Neural cell (in vitro differentiated cells): ENCODE data around the gene LRRC55. TPM values are rescaled to one million over a fixed set of nuclear protein-coding genes. Genes with fewer than 3 reads are reported as not detected.

Experiments
- H2AFZ ChIP-seq: fragments of 200-600, 300-800 bp; sonication (generic), shearing (Covaris generic); 2 replicates; pipeline ENCODE4 v1.6.0; 2014; ENCODE audit warnings: low read depth, mild to moderate bottlenecking, antibody characterized with exemption, low read length, moderate library complexity
- H3F3A ChIP-seq: fragments of 200-600 bp; shearing (Covaris generic); 2 replicates; pipeline ENCODE4 v1.6.1; 2016; ENCODE audit warnings: mild to moderate bottlenecking, moderate library complexity, mixed read lengths, antibody characterized with exemption, low read length; ENCODE audit not compliant: insufficient read depth, poor library complexity, severe bottlenecking
- H3K27ac ChIP-seq: fragments of 200-600, 300-800 bp; sonication (generic), shearing (Covaris generic); 2 replicates; pipeline ENCODE4 v1.5.1; 2014; ENCODE audit warnings: mild to moderate bottlenecking, low read length, moderate library complexity
- H3K27me3 ChIP-seq: fragments of 300-800, 200-600 bp; sonication (generic), shearing (Covaris generic); 2 replicates; pipeline ENCODE4 v1.6.0; 2014; ENCODE audit warnings: mild to moderate bottlenecking, low read depth, low read length, moderate library complexity; ENCODE audit not compliant: insufficient read depth
- H3K36me3 ChIP-seq: fragments of 300-800, 200-600 bp; sonication (generic), shearing (Covaris generic); 2 replicates; pipeline ENCODE4 v1.5.1; 2014; ENCODE audit warnings: mild to moderate bottlenecking, antibody characterized with exemption, low read length, moderate library complexity; ENCODE audit not compliant: insufficient read depth
- H3K4me2 ChIP-seq: fragments of 300-800, 200-600 bp; sonication (generic), shearing (Covaris generic); 2 replicates; pipeline ENCODE4 v1.6.0; 2014; ENCODE audit warnings: mild to moderate bottlenecking, low read length
- H3K4me3 ChIP-seq: fragments of 300-800, 200-600 bp; sonication (generic), shearing (Covaris generic); 2 replicates; pipeline ENCODE4 v1.5.1; 2014; ENCODE audit warnings: mild to moderate bottlenecking, low read length, moderate library complexity
- H3K79me2 ChIP-seq: fragments of 200-600 bp; shearing (Covaris generic); replicated peaks from 2 replicates; pipeline ENCODE4 v1.6.0; 2014; ENCODE audit warnings: mild to moderate bottlenecking, low read length, moderate library complexity; ENCODE audit not compliant: insufficient read depth
- H3K9ac ChIP-seq: fragments of 300-800, 200-600 bp; sonication (generic), shearing (Covaris generic); 2 replicates; pipeline ENCODE4 v1.6.1; 2016; ENCODE audit warnings: mild to moderate bottlenecking, low read length, mixed read lengths
- H3K9me2 ChIP-seq: fragments of 200-600 bp; shearing (Covaris generic); 2 replicates; pipeline ENCODE4 v1.6.1; 2016; ENCODE audit warnings: mild to moderate bottlenecking, low read length, mixed read lengths; ENCODE audit not compliant: insufficient read depth
- H3K9me3 ChIP-seq: fragments of 200-600, 300-800 bp; sonication (generic), shearing (Covaris generic); 2 replicates; pipeline ENCODE4 v1.6.1; 2016; ENCODE audit warnings: mild to moderate bottlenecking, mixed run types, low read length, moderate library complexity, mixed read lengths
- H4K20me1 ChIP-seq: fragments of 200-600 bp; shearing (Covaris generic); 2 replicates; pipeline ENCODE4 v1.6.1; 2016; ENCODE audit warnings: mild to moderate bottlenecking, mixed run types; ENCODE audit not compliant: insufficient read depth
- CTCF ChIP-seq: fragments of 450-650 bp; IDR thresholded peaks from 2 replicates; pipeline ENCODE4 v1.5.1; 2014; ENCODE audit warnings: antibody characterized with exemption, mild to moderate bottlenecking, moderate library complexity; ENCODE audit not compliant: poor library complexity, severe bottlenecking
- EP300 ChIP-seq: fragments of 450-650 bp; conservative IDR thresholded peaks from 2 replicates; pipeline ENCODE4 v1.6.1; 2014; ENCODE audit warnings: antibody characterized with exemption, mild to moderate bottlenecking, moderate library complexity; ENCODE audit not compliant: poor library complexity, severe bottlenecking
- EZH2 ChIP-seq: fragments of 200-600, 300-800 bp; shearing (Covaris generic), sonication (generic); IDR thresholded peaks from 2 replicates; pipeline ENCODE4 v1.6.1; 2014; ENCODE audit warnings: antibody characterized with exemption, low read length, borderline replicate concordance, mild to moderate bottlenecking; ENCODE audit not compliant: insufficient read depth, poor library complexity, severe bottlenecking
- MXI1 ChIP-seq: fragments of 450-650 bp; conservative IDR thresholded peaks from 2 replicates; pipeline ENCODE4 v1.6.1; 2014; ENCODE audit warnings: antibody characterized with exemption, mild to moderate bottlenecking; ENCODE audit not compliant: poor library complexity, severe bottlenecking
- POLR2AphosphoS5 ChIP-seq: IDR thresholded peaks from 2 replicates; pipeline ENCODE4 v1.6.1; 2012
- RAD21 ChIP-seq: fragments of 450-650 bp; conservative IDR thresholded peaks from 2 replicates; pipeline ENCODE4 v1.6.1; 2014; ENCODE audit warnings: antibody characterized with exemption, mild to moderate bottlenecking, moderate library complexity
- REST ChIP-seq: IDR thresholded peaks from 2 replicates; pipeline ENCODE4 v1.6.1; 2012; ENCODE audit warnings: borderline replicate concordance
- SMC3 ChIP-seq: fragments of 450-650 bp; conservative IDR thresholded peaks from 2 replicates; pipeline ENCODE4 v1.6.1; 2014; ENCODE audit warnings: antibody characterized with exemption, mild to moderate bottlenecking, moderate library complexity; ENCODE audit not compliant: poor library complexity
- TAF1 ChIP-seq: IDR thresholded peaks from 2 replicates; pipeline ENCODE4 v1.6.1; 2012; ENCODE audit warnings: low read depth
- polyA plus RNA-seq: library from polyadenylated mRNA; depleted of rRNA; stranded (reverse); fragments of >200 nt; gene quantifications from 2 replicates; pipeline ENCODE4 v1.2.3, GENCODE V29; 2014

LRRC55 gene
- polyA plus RNA-seq, 1 donor from 2014 or later: 2.8 TPM

- Histone ChIP-seq H3K27ac (peak overlapping the region; percentile 69), H3K9ac (peak overlapping the region; percentile 68), H3K9me2 (no peaks in the 10 kb centered on the region), H2AFZ (peak overlapping the region; percentile 91), H3K4me3 (peak overlapping the region; percentile 65), H4K20me1 (no peaks in the 10 kb centered on the region), H3K79me2 (peaks cover 8% of the 10 kb centered on the region), H3K36me3 (no peaks in the 10 kb centered on the region), H3F3A (no peaks in the 10 kb centered on the region), H3K9me3 (no peaks in the 10 kb centered on the region), H3K4me2 (peak overlapping the region; percentile 49), H3K27me3 (no peaks in the 10 kb centered on the region)
- TF ChIP-seq REST (peak; percentile 24), POLR2AphosphoS5 (peak; percentile 32), SMC3 (peak; percentile 20), RAD21 (no peak)
Measured at GRCh38 chr11:57180081-57180561, 1.6 kb upstream of the LRRC55 start.

GRCh38 chr11:57180964-57181363, 789 bp upstream of the LRRC55 start:
- Histone ChIP-seq H3K36me3 (no peaks in the 10 kb centered on the region), H3K9ac (peak overlapping the region; percentile 68), H3K4me3 (peak overlapping the region; percentile 65), H2AFZ (no peak overlapping the region), H3K27ac (peak overlapping the region; percentile 69), H3K4me2 (peak overlapping the region; percentile 49), H3K9me3 (no peaks in the 10 kb centered on the region), H4K20me1 (no peaks in the 10 kb centered on the region), H3F3A (no peaks in the 10 kb centered on the region), H3K27me3 (no peaks in the 10 kb centered on the region), H3K79me2 (peaks cover 8% of the 10 kb centered on the region), H3K9me2 (no peaks in the 10 kb centered on the region)
- no peak for TF ChIP-seq CTCF
- no peak for TF ChIP-seq SMC3
- TF ChIP-seq RAD21: no peak
- no peak for TF ChIP-seq MXI1

- no peak overlapping the region for H3K9ac ChIP-seq
- H3F3A ChIP-seq: no peaks in the 10 kb centered on the region
- H3K9me3 ChIP-seq: no peaks in the 10 kb centered on the region
- H4K20me1 ChIP-seq: no peaks in the 10 kb centered on the region
- no peaks in the 10 kb centered on the region for H3K9me2 ChIP-seq
- no peak overlapping the region for H3K4me2 ChIP-seq
- no peak overlapping the region for H3K27ac ChIP-seq
- peak overlapping the region; percentile 13 for H3K4me3 ChIP-seq
- peaks cover 8% of the 10 kb centered on the region for H3K79me2 ChIP-seq
- H3K27me3 ChIP-seq: no peaks in the 10 kb centered on the region
- H3K36me3 ChIP-seq: peaks cover 8% of the 10 kb centered on the region
- no peak for TF ChIP-seq CTCF
- TF ChIP-seq SMC3: no peak
- TF ChIP-seq EZH2: no peak
- no peak for TF ChIP-seq MXI1
- no peak for TF ChIP-seq TAF1
- TF ChIP-seq EP300: no peak
- TF ChIP-seq RAD21: no peak
- no peak for TF ChIP-seq POLR2AphosphoS5
- TF ChIP-seq REST: no peak
- H2AFZ ChIP-seq: no peak overlapping the region
Measured at GRCh38 chr11:57182896-57183295, 1.1 kb downstream of the LRRC55 start.
